ENCODE data around the gene ANKRD13A. TPM values are rescaled to one million over a fixed set of nuclear protein-coding genes. Genes with fewer than 3 reads are reported as not detected.

Gene ANKRD13A
- total and polyA plus RNA-seq, 2 of the 13 experiments (the other 11 are each of a cell fraction or from before 2014, with no cell fraction given): 34.1 to 41.6 TPM

DNA sequence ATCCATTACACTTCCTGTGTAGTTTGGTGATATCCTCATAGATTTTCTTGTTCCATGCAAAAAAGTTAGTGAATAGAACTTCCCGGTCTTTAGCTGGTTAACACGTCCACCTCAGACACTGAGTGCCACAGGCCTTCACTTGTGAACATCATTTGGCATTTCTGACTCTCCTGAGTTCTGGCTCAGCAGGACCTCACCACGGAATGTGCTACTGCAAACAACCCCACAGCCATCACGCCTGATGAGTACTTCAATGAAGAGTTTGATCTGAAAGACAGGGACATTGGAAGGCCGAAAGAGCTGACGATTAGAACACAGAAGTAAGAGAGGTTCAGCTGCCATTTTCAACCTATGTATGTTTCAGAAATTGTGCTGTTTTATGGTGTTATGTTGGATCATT lies 29.1 kb downstream of the ANKRD13A start:
- Histone ChIP-seq H4K20me1 (ENCODE audit: insufficient read depth, low read length) (no peaks in the 10 kb centered on the region), H3K4me3 (replicated peaks in 1 of 3; ENCODE audit: insufficient read depth in 1 of 3, low read depth in 2 of 3, low read length in 3 of 3) (no peak overlapping the region), H3K27ac (ENCODE audit: extremely low read length, insufficient read depth, low read length) (no peak overlapping the region), H3K9me3 (ENCODE audit: low read length) (no peaks in the 10 kb centered on the region), H2AFZ (ENCODE audit: low read length) (no peak overlapping the region), H3K27me3 (ENCODE audit: control insufficient read depth in 1 of 2, insufficient read depth in 2 of 2, low read length in 2 of 2) (no peaks in the 10 kb centered on the region), H3K79me2 (ENCODE audit: insufficient read depth, low read length) (no peaks in the 10 kb centered on the region), H3K9ac (ENCODE audit: insufficient read depth, low read depth, low read length) (no peak overlapping the region), H3K36me3 (replicated peaks in 1 of 2; ENCODE audit: control insufficient read depth in 1 of 2, insufficient read depth in 2 of 2, low read length in 2 of 2) (peaks cover 13 to 47% of the 10 kb centered on the region in 2 experiments), H3K4me1 (ENCODE audit: insufficient read depth, low read length) (peaks cover 15% of the 10 kb centered on the region; the same call in 1 of the 2 replicates), H3K4me2 (ENCODE audit: low read depth, low read length) (no peak overlapping the region)
- DNase-seq (ENCODE audit: low spot score): no peak
- in situ Hi-C loops (cut with HindIII; ENCODE audit: extremely low pct_ligation_motif_present, low pct_unique_long_range_greater_than_20kb) (no loop called here), intact Hi-C loops (cut with micrococcal nuclease; ENCODE audit: unreplicated experiment) (no loop called here)
- no peak for FAIRE-seq
- ChIA-PET CTCF (ENCODE audit: low intra/inter-chr PET ratio, low total read pairs) (no interaction called here), POLR2A (no interaction called here)
- 97% methylated on average over 6 of the region's 6 CpGs for WGBS (ENCODE audit: low lambda C conversion rate)
- BruUV-seq (replicated peaks): no TSS peak
- no peak for ATAC-seq
- TF ChIP-seq, protein P1, sequence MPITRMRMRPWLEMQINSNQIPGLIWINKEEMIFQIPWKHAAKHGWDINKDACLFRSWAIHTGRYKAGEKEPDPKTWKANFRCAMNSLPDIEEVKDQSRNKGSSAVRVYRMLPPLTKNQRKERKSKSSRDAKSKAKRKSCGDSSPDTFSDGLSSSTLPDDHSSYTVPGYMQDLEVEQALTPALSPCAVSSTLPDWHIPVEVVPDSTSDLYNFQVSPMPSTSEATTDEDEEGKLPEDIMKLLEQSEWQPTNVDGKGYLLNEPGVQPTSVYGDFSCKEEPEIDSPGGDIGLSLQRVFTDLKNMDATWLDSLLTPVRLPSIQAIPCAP (CRISPR knock-in tag; IDR thresholded peaks at IDR 0.05; ENCODE audit: low read depth): no peak
- TF ChIP-seq ZFP62 (CRISPR knock-in tag; IDR thresholded peaks at IDR 0.05) (no peak), ZNF687 (CRISPR knock-in tag; IDR thresholded peaks at IDR 0.05) (no peak), ZNF891 (CRISPR knock-in tag; IDR thresholded peaks at IDR 0.05) (no peak), ZNF7 (CRISPR knock-in tag; IDR thresholded peaks at IDR 0.05) (no peak), HMG20B (CRISPR knock-in tag; conservative IDR thresholded peaks at IDR 0.05) (no peak), ZNF576 (CRISPR knock-in tag; IDR thresholded peaks at IDR 0.05) (no peak), ARID3A (IDR thresholded peaks at IDR 0.05; ENCODE audit: low read depth, low read length) (no peak)
- TF ChIP-seq, protein P2, sequence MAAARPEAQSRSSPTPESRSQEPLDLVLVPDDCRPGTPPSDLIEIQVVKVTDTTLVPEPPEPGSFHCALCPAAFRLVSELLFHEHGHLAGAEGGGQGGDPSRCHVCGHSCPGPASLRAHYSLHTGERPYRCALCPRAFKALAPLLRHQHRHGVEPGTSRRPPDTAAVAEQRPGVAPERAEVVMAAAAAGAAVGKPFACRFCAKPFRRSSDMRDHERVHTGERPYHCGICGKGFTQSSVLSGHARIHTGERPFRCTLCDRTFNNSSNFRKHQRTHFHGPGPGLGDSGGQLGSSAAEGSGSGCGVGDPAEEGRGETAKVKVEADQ (CRISPR knock-in tag; IDR thresholded peaks at IDR 0.05; ENCODE audit: borderline replicate concordance): no peak
- TF ChIP-seq, protein P3, sequence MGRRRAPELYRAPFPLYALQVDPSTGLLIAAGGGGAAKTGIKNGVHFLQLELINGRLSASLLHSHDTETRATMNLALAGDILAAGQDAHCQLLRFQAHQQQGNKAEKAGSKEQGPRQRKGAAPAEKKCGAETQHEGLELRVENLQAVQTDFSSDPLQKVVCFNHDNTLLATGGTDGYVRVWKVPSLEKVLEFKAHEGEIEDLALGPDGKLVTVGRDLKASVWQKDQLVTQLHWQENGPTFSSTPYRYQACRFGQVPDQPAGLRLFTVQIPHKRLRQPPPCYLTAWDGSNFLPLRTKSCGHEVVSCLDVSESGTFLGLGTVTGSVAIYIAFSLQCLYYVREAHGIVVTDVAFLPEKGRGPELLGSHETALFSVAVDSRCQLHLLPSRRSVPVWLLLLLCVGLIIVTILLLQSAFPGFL (CRISPR knock-in tag; IDR thresholded peaks at IDR 0.05): no peak

Data from HepG2 (cell line).